Left cardiac atrium (tissue), 4 donors: ENCODE results near the gene NELFB. TPM values are rescaled to one million over a fixed set of nuclear protein-coding genes. Genes with fewer than 3 reads are reported as not detected.
A peak's percentile ranks its signal among the peaks of the same experiment; 100 is the strongest.
"Not testable (repeated sequence)": the region's sequence is repeated elsewhere in the genome, so short reads cannot be mapped to it uniquely, and the experiment has no call there.

Experiments
- ATAC-seq, 2 donors: fragments of 200-7000 bp; cut with Tn5 transposase; one replicate each; pipeline ENCODE4 v1.9.1; 2020; ENCODE audit warnings: mild to moderate bottlenecking in 2 of 2, moderate library complexity in 2 of 2
- DNase-seq: peaks from one replicate; pipeline ENCODE4 v3.0.0-alpha.2; 2020
- intact Hi-C, 2 donors: fragments of 100-400 bp; cut with DNase I; formaldehyde crosslinking; loops; one replicate each; pipeline versions ENCODE4 v1.14.1 to v1.15.1; 2022 to 2023
- total RNA-seq, 2 donors: library from RNA; stranded (reverse); fragmentation: NEBNext Ultra II Directional; extraction: Animal tissue kit (Norgen Biotek cat#: 25700); gene quantifications; one replicate each; pipeline ENCODE4 v1.2.1, GENCODE V29; 2021
- donor health status: DM: no; HTN: yes; CAD: no.
- donor health status: DM: no; HTN: yes; CAD: no; lungs with severe emphysema.
- donor health status: DM: yes; HTN: yes; CAD: no.
- donor health status: Dilated cardiomyopathy.

Gene NELFB
- total RNA-seq, 2 donors from 2014 or later, result 35.1 to 38.1 TPM

DNA sequence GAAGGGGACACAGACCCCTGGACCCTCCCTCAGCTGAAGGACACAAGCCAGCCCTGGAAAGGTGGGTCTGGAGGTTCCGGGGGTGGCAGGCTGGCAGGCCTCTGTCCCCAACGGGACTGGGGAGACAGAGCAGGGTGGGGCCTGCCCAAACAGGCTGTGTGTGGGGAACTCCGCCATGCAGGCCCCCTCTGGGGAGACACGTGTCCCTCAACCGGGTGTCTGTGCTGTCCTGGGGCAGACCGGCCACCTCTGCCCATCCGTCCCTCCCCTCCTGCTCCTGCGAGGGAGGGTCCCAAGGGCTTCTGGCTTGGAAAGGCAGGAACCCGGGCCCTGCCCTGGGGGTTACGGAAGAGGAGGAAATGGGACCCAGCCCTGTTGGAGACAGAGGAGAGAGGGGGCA is 23.0 kb upstream of the NELFB start:
- intact Hi-C loops, result loop anchor here in 1 of 2 donors (5.0 kb wide), 1 partner anchor 110 kb away; no protein-coding TSS in a partner anchor
- no peak for ATAC-seq
- DNase-seq, result no peak

DNA sequence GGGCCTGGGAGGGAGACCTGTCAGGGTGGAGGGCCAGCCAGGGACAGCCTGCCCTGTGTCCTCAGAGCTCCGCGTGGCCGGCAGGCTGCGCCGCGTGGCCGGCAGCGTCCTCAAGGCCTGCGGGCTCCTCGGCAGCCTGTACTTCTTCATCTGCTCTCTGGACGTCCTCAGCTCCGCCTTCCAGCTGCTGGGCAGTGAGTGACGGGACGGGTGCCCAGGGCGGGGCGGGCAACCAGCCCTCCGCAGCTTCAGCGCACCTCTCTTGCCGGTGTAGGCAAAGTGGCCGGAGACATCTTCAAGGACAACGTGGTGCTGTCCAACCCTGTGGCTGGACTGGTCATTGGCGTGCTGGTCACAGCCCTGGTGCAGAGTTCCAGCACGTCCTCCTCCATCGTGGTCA is 22.6 kb upstream of the NELFB start:
- intact Hi-C loops, result loop anchor here in 1 of 2 donors (5.0 kb wide), 1 partner anchor 110 kb away; no protein-coding TSS in a partner anchor
- ATAC-seq, result no peak

DNA sequence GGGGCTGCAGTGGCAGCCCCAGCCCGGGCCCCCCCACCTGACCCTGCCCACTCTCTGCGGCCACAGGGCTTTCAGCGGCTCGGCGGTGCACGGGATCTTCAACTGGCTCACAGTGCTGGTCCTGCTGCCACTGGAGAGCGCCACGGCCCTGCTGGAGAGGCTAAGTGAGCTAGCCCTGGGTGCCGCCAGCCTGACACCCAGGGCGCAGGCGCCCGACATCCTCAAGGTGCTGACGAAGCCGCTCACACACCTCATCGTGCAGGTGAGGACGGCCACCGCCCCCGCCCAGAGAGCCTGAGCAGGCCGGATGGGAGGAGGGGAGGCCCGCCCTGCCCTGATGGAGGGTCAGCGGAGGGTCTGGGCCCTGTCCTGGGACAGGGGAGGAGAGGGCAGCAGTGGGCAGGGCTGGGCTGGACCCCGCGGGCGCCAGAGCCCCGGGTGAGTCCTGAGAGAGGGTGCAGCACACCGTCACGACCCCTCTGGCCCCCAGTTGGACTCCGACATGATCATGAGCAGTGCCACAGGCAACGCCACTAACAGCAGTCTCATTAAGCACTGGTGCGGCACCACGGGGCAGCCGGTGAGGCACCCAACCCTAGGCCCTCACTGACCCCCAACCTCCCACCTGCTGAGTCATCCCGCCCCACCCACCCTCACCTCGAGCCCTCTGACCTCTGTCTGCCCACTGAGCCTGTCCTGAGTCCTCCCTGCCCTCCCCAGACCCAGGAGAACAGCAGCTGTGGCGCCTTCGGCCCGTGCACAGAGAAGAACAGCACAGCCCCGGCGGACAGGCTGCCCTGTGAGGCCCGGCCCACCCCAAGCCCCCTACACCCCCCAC is 21.8 kb upstream of the NELFB start:
- intact Hi-C loops, result loop anchor here in 1 of 2 donors (5.0 kb wide), 1 partner anchor 111 kb away; no protein-coding TSS in a partner anchor
- ATAC-seq (no peak), DNase-seq (no peak)

More for the DNA sequence above, 22.6 kb upstream of the NELFB start:
- no peak for DNase-seq

DNA sequence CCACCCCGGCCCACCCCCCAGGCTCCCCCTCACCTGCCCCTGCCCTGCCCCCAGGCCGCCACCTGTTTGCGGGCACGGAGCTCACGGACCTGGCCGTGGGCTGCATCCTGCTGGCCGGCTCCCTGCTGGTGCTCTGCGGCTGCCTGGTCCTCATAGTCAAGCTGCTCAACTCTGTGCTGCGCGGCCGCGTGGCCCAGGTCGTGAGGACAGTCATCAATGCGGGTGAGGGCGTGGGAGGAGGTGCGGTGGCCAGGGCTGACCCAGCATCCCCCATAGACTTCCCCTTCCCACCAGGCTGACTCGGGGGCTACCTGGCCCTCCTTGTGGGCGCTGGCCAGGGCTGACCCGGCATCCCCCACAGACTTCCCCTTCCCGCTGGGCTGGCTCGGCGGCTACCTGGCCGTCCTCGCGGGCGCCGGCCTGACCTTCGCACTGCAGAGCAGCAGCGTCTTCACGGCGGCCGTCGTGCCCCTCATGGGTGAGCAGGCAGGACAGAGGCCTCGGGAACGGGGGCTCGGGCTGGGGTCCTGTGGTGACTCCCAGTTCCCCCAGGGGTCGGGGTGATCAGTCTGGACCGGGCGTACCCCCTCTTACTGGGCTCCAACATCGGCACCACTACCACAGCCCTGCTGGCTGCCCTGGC is 21.0 kb upstream of the NELFB start:
- ATAC-seq, result no peak
- intact Hi-C loops, result loop anchor here in 1 of 2 donors (5.0 kb wide), 1 partner anchor 112 kb away; no protein-coding TSS in a partner anchor
- DNase-seq, result no peak

DNA sequence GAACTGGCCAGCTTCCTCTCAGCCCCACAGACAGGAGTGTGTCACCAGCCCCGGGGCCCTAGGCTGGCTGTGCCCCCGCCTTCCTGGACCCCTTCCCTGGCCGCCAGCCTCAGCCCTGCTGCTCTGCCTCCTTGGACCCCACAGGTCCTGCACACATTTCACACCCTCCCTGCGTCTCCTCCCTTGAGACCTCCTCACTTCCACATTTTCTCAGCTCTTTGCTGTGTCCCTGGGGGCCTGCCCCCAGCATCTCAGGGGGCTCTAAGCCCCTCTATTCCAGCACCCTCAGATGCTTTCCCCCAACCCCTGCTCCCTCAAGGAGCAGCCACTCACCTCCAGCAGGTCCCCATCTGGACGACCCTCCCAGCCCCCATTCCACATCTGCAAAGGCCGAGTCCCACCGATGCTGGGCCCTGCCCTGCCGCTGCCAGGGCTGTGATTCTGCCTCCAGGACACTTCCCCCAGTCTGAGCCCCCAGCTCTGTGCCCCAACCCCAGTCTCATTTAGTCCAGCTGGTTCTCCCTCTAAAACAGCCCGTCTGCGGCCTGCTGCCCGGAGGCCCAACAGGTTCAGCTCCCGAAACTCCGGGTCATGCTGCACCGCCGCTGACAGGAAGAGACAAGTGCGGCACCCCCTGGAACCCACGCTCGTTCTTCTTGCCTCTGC is 20.2 kb upstream of the NELFB start:
- no peak for DNase-seq
- intact Hi-C loops, result loop anchor here in 1 of 2 donors (5.0 kb wide), 1 partner anchor 113 kb away; no protein-coding TSS in a partner anchor
- ATAC-seq, result no peak

DNA sequence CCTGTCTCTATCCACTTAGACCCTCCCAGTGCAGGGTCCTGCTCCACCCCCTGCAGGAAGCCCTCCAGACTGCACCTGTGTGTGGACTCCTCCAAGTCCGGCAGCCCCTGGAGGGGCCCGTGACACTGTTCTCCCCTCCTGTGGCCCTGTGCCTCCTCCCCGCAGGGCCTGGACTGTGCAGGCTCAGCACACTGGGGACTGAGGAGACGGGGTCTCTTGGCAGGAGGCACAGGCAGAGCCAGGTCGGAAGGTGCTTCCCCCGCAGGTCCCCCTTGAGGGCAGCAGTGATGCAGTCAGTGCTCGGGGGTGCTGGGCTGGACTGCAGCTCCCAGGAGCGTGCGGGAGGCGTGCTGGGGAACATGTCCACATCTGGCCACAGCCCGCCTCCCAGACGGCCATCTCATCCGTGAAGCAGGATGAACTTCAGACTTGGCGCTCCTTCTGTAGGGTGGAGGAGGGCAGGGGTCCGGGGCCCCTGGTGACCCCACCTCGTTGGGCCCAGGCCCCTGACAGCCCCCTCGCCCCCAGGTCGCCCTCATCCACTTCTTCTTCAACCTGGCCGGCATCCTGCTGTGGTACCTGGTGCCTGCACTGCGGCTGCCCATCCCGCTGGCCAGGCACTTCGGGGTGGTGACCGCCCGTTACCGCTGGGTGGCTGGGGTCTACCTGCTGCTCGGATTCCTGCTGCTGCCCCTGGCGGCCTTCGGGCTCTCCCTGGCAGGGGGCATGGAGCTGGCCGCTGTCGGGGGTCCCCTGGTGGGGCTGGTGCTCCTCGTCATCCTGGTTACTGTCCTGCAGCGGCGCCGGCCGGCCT is 19.5 kb upstream of the NELFB start:
- intact Hi-C loops, result no loop called here
- DNase-seq (no peak), ATAC-seq (no peak)

DNA sequence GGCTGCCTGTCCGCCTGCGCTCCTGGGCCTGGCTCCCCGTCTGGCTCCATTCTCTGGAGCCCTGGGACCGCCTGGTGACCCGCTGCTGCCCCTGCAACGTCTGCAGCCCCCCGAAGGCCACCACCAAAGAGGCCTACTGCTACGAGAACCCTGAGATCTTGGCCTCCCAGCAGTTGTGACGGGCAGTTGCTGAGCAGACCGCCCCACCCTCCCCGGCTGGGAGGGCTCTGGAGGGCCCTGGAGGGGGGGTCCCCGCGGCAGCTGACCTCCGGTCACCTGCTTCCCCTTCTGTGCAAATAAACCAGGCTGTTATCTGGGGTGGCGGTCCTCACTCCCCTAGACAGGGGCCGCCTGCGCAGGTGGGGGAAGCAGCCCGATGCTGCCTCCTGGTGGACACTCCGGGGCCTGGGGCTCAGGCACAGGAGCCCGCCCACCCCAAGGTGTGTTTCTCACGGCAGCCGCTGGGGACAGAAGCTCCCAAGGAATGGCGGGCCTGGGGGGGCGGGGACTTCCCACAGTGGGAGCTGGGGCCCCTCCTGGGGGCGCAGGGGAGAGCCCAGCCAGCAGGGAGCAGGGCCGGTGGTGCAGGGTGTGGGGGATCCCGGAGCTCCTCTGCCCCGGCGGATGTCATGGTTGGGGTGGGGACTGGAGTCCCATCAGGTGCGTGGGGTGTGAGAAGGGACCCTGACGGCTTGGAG is 18.7 kb upstream of the NELFB start:
- DNase-seq (peak; percentile 91), ATAC-seq (peak; percentile 28 to 36)
- intact Hi-C loops, result no loop called here

DNA sequence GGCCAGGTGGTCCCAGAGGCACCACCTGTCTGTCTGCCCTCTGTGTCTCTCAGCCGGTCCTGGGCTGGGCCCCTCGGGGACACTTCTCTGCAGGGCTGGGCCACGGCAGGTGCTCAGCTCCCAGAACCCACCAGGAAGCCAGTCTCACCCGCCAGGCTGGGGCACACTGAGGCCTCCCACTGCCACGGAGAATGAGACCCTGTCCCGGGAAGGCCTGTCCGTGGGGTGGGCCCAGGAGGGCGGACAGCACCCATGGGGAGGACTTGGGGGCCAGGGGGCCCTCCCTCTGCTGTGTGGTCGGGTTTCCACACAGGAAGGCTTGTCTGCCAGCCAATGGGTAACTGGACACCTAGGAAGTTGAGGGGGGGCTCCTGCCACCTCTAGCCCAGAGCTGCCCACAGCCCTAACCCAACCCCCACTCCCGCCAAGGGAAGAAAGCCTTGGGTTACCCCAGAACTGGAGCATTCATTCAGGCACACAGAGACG is 18.1 kb upstream of the NELFB start:
- no peak for ATAC-seq
- intact Hi-C loops, result no loop called here
- DNase-seq, result no peak

DNA sequence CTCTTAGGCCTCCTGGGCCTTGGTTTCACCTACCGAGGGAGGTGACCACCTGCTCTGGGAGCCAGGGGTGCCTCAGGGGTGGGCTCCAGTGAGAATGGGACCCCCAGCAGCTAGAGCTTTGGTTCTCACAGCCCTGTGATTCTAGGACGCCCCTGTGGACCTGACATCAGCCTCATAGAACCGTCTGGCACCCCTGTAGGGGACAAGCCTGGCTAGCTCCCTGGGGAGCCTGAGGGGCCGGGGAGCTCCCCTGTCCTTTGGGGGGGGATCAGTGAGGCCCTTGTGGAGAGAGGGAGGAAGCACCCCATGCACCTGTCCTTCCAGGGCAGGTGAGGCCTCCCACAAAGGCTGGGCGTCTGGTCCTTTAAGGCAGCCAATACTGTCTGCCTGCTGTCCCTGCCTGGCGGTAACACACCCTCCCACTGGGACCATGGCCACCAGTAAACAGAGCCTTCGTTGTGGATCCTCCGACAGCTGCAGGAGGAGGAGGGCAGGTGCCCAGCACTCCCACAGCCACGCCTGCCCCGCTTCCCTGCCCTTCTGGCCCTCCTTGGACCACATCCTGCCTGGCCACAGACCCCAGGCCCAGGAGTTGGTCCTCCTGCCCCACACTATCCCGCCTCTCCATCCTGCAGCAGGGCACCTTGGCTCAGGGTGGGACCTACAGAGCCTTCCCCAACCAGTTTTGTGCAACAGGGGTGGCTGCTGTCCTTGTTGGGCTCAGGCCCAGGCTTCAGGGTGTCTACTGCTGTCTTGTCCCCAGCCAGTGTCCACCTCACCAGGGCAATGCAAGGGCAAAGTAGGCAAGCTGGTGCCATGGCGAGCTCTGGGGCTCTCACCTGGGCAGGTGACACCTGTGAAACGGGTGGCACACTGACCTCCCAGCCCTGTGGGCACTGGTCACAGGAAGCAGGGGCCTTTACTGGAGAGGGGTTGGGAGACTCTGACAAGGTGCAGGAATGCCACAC is 17.1 kb upstream of the NELFB start:
- intact Hi-C loops, result no loop called here
- DNase-seq (no peak), ATAC-seq (no peak)

DNA sequence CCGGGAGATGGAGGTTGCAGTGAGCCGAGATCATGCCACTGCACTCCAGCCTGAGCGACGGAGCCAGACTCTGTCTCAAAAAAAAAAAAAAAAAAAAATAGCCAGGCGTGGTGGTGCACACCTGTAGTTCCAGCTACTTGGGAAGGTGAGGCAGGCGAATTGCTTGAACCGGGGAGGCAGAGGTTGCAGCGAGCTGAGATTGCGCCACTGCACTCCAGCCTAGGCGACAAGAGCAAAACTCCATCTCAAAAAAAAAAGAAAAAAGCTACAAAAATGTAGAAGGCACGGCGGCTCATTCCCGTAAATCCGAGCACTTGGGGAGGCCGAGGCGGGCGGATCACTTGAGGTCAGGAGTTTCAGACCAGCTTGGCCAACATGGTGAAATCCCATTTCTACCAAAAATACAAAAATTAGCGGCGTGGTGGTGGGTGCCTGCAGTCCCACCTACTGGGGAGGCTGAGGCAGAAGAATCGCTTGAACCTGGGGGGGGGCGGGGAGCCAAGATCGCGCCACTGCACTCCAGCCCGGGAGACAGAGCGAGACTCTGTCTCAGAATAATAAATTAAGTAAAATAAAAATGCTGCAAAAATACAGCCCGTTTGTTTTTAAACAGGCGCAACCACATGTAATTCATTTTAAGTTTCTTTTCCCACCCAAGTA is 15.5 kb upstream of the NELFB start:
- DNase-seq, ATAC-seq, intact Hi-C loops: not testable (repeated sequence)

DNA sequence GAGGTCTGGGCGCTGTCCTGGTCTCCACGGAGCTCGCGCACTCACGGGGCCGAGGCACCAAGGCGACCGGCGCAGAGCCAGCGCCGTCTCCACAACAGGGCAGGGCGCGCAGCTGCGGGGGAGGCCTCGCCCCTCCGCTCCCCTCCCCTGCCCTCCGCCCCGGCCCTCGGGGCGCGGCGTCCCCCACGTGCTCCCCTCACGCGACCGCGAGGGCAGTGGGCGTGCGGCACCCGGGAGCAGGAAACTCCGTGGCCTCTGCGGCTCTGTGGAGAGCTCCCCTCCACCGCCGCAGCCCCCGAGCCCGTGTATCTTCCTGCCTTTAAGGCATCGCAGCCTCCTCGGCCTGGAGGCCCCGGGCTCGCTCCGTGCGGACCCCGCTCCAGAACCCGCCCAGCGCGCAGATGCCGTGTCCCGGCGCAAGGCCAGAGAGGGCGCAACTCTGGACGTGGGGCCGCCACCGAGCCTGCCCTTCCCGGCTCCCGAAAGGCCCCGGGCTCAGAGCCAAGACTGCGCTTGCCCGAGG is 14.7 kb upstream of the NELFB start:
- DNase-seq (peak; percentile 85), ATAC-seq (peak; percentile 55 to 59)
- intact Hi-C loops, result no loop called here

DNA sequence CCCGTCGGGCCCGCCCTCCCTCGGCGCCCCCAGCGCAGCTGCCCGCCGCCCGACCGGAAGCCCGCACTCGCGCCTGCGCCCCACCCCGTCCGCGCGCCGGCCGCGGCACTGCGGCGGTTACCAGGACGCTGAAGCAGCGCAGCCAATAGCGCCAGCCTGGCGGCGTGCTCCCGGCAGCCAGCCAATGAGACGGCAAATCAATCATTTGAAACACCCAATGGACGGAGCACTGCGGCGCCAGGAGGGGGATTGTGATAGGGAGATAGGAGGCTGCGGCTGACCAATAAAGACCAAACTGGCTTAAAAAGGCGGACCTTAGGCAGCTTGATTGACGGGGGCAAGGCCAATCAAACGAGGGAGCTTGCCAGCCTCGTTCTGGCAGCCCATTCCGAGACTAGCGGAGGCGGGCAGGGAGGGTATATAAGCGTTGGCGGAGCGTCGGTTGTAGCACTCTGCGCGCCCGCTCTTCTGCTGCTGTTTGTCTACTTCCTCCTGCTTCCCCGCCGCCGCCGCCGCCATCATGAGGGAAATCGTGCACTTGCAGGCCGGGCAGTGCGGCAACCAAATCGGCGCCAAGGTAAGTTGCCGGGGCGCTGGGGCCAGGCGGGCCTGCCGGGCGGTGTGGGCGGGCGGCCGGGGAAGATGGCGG is 14.2 kb upstream of the NELFB start, which contains the start of gene TUBB4B:
Gene TUBB4B (plus strand): TSS at position 447 of the 649 bp plus-strand sequence. CDS start 74 bp downstream, at position 521.
- peak; percentile 88 to 89 for ATAC-seq
- DNase-seq, result peak; percentile 99
- intact Hi-C loops, result no loop called here

DNA sequence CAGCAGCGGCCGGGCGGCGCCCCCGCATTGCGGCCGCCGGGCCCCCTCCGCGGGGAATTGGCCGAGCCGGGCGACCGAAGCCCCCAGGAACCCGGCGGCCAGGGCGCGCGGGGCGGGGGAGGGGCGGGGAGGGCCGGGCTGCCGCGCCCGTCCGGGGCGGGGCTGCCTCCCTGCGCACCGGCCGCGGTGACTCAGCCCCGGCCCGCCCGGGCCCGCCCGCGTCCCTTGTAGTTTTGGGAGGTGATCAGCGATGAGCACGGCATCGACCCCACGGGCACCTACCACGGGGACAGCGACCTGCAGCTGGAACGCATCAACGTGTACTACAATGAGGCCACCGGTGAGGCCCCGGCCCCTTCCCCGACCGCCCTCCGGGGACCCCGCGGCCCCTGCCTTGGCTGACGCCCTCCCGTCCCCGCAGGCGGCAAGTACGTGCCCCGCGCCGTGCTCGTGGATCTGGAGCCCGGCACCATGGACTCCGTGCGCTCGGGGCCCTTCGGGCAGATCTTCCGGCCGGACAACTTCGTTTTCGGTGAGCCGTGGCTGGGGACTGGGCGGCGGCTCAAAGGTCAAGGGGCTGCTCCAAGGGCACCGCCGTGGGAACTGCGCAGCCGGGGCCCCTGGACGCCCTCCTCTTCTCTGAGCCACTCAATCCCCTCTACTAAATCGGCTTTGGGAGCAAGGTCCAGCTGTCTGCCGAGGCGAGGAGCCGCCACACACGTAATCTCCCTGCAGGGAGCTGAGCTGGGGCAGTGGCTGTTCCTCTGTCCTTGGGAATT is 13.4 kb upstream of the NELFB start:
- intact Hi-C loops, result no loop called here
- DNase-seq (peak; percentile 80), ATAC-seq (peak; percentile 9 to 25)

DNA sequence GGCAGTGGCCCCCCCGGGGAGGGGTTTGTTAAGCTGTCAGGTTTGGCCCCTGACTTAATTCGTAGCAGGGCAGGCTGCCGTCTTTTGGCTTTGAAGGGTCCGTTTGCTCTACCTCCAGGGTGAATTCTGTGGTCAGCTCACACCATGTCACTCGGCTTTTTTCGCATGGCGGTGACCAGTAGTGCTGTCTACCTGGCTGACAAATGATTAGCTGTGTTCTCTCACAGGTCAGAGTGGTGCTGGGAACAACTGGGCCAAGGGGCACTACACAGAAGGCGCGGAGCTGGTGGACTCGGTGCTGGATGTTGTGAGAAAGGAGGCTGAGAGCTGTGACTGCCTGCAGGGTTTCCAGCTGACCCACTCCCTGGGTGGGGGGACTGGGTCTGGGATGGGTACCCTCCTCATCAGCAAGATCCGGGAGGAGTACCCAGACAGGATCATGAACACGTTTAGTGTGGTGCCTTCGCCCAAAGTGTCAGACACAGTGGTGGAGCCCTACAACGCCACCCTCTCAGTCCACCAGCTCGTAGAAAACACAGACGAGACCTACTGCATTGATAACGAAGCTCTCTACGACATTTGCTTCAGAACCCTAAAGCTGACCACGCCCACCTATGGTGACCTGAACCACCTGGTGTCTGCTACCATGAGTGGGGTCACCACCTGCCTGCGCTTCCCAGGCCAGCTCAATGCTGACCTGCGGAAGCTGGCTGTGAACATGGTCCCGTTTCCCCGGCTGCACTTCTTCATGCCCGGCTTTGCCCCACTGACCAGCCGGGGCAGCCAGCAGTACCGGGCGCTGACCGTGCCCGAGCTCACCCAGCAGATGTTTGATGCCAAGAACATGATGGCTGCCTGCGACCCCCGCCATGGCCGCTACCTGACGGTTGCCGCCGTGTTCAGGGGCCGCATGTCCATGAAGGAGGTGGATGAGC is 12.6 kb upstream of the NELFB start:
- DNase-seq, result no peak
- intact Hi-C loops, result no loop called here
- ATAC-seq, result no peak
